HuH-7.5 (cell line): ENCODE measurements around the gene GOLGA6L10.
"Not testable (repeated sequence)": the region's sequence is repeated elsewhere in the genome, so short reads cannot be mapped to it uniquely, and the experiment has no call there.

Source experiments
- DNase-seq: peaks from one replicate; pipeline ENCODE4 v3.0.0; 2011; ENCODE audit warnings: low spot score

GOLGA6L10 gene

GRCh38 chr15:82342632-82343374 lies 6.5 kb downstream of the GOLGA6L10 start:
- not testable (repeated sequence) for DNase-seq

- DNase-seq, result not testable (repeated sequence)
These were observed 10.7 kb downstream of the GOLGA6L10 start for GRCh38 chr15:82338573-82338972.

- DNase-seq, result not testable (repeated sequence)
These were observed 11.2 kb downstream of the GOLGA6L10 start for GRCh38 chr15:82338053-82338452.

- DNase-seq, result not testable (repeated sequence)
These were observed 12.2 kb downstream of the GOLGA6L10 start for GRCh38 chr15:82337051-82337450.

GRCh38 chr15:82336180-82336647 lies 13.1 kb downstream of the GOLGA6L10 start:
- DNase-seq, result not testable (repeated sequence)

GRCh38 chr15:82335006-82335405 lies 14.3 kb downstream of the GOLGA6L10 start:
- DNase-seq, result not testable (repeated sequence)

GRCh38 chr15:82334554-82334932 lies 14.7 kb downstream of the GOLGA6L10 start:
- not testable (repeated sequence) for DNase-seq

- DNase-seq, result not testable (repeated sequence)
These were observed 15.4 kb downstream of the GOLGA6L10 start for GRCh38 chr15:82333603-82334553.

- DNase-seq, result not testable (repeated sequence)
These were observed 16.3 kb downstream of the GOLGA6L10 start for GRCh38 chr15:82332711-82333602.

- not testable (repeated sequence) for DNase-seq
These were observed 17.5 kb downstream of the GOLGA6L10 start for GRCh38 chr15:82331576-82332304.

- not testable (repeated sequence) for DNase-seq
These were observed 18.4 kb downstream of the GOLGA6L10 start for GRCh38 chr15:82330921-82331320.

- DNase-seq, result not testable (repeated sequence)
These were observed 20.2 kb downstream of the GOLGA6L10 start for GRCh38 chr15:82329039-82329438.

GRCh38 chr15:82327372-82327771 lies 21.9 kb downstream of the GOLGA6L10 start:
- DNase-seq, result not testable (repeated sequence)

GRCh38 chr15:82326896-82327295 lies 22.4 kb downstream of the GOLGA6L10 start:
- not testable (repeated sequence) for DNase-seq

GRCh38 chr15:82325646-82326045 lies 23.6 kb downstream of the GOLGA6L10 start:
- not testable (repeated sequence) for DNase-seq

GRCh38 chr15:82324831-82325230 lies 24.4 kb downstream of the GOLGA6L10 start:
- not testable (repeated sequence) for DNase-seq

- DNase-seq, result not testable (repeated sequence)
These were observed 26.8 kb downstream of the GOLGA6L10 start for GRCh38 chr15:82322488-82322887.

- DNase-seq, result not testable (repeated sequence)
These were observed 28.4 kb downstream of the GOLGA6L10 start for GRCh38 chr15:82320861-82321260.

- DNase-seq, result not testable (repeated sequence)
These were observed 29.6 kb downstream of the GOLGA6L10 start for GRCh38 chr15:82319522-82320278.

- not testable (repeated sequence) for DNase-seq
These were observed 31.0 kb downstream of the GOLGA6L10 start for GRCh38 chr15:82318281-82318680.
